CD4-positive, CD25-positive, alpha-beta regulatory T cell (primary cell): Measurements from ENCODE around the gene AKR1B1. TPM values are rescaled to one million over a fixed set of nuclear protein-coding genes. Genes with fewer than 3 reads are reported as not detected.
"Not testable (repeated sequence)": the region's sequence is repeated elsewhere in the genome, so short reads cannot be mapped to it uniquely, and the experiment has no call there.

Experiments used
- ATAC-seq, 2 donors: fragments of 150-1000 bp; cut with Tn5 transposase; one replicate each; pipeline ENCODE4 v1.10.0; 2021; ENCODE audit warnings: low read depth in 2 of 2, moderate number of reproducible peaks in 2 of 2, moderate library complexity in 1 of 2
- DNase-seq, 3 donors: peaks; one replicate each; pipeline versions ENCODE4 v3.0.0 to v3.0.0-alpha.2; 2012 to 2022; ENCODE audit warnings: mixed read lengths in 1 of 3
- H3K27ac ChIP-seq: one replicate; pipeline ENCODE4 v1.7.0; 2013; ENCODE audit warnings: mild to moderate bottlenecking, low read length; ENCODE audit not compliant: insufficient read depth, poor library complexity, severe bottlenecking
- H3K27me3 ChIP-seq: one replicate; pipeline ENCODE4 v1.7.0; 2013; ENCODE audit warnings: low read length; ENCODE audit not compliant: control insufficient read depth, insufficient read depth
- H3K36me3 ChIP-seq: one replicate; pipeline ENCODE4 v1.7.0; 2013; ENCODE audit warnings: mild to moderate bottlenecking, low read length, moderate library complexity; ENCODE audit not compliant: control insufficient read depth, insufficient read depth
- H3K4me1 ChIP-seq: 2 replicates; pipeline ENCODE4 v1.7.0; 2013; ENCODE audit warnings: mild to moderate bottlenecking, low read length; ENCODE audit not compliant: insufficient read depth, control insufficient read depth, poor library complexity, severe bottlenecking
- H3K4me3 ChIP-seq: one replicate; pipeline ENCODE4 v1.7.0; 2013; ENCODE audit warnings: low read depth, mild to moderate bottlenecking, low read length, moderate library complexity
- H3K9me3 ChIP-seq, 2 experiments: 1 replicate in 1 of 2; 2 replicates in 1 of 2; pipeline ENCODE4 v1.7.0; 2013; ENCODE audit warnings: low read length in 2 of 2, mild to moderate bottlenecking in 1 of 2, moderate library complexity in 1 of 2; ENCODE audit not compliant: control insufficient read depth in 2 of 2
- H3K27ac Mint-ChIP-seq, 3 donors: one replicate each; pipeline ENCODE4 v1.8.0; 2020 to 2022; ENCODE audit warnings: mild to moderate bottlenecking in 3 of 3, mixed read lengths in 3 of 3, moderate library complexity in 2 of 3
- H3K27me3 Mint-ChIP-seq: one replicate; pipeline ENCODE4 v1.8.0; 2022; ENCODE audit warnings: mild to moderate bottlenecking, mixed read lengths
- H3K36me3 Mint-ChIP-seq: one replicate; pipeline ENCODE4 v1.8.0; 2020; ENCODE audit warnings: mixed read lengths
- H3K4me1 Mint-ChIP-seq, 4 donors: one replicate each; pipeline ENCODE4 v1.8.0; 2020 to 2022; ENCODE audit warnings: mixed read lengths in 4 of 4, mild to moderate bottlenecking in 1 of 4
- H3K4me3 Mint-ChIP-seq, 4 donors: one replicate each; pipeline ENCODE4 v1.8.0; 2020 to 2022; ENCODE audit warnings: mild to moderate bottlenecking in 4 of 4, mixed read lengths in 4 of 4, moderate library complexity in 3 of 4
- H3K9me3 Mint-ChIP-seq, 7 donors: one replicate each; pipeline ENCODE4 v1.8.0; 2020 to 2022; ENCODE audit warnings: mixed read lengths in 7 of 7, mild to moderate bottlenecking in 3 of 7, moderate library complexity in 2 of 7
- polyA plus RNA-seq, 4 donors: library from polyadenylated mRNA; unstranded; fragments of 300-500 nt; fragmentation: Illumina TruSeq; gene quantifications; one replicate each; pipeline ENCODE4 v1.2.3, GENCODE V29; 2021
- total RNA-seq: library from RNA; stranded (reverse); gene quantifications from one replicate; pipeline ENCODE4 v1.2.3, GENCODE V29; 2022

The AKR1B1 gene
- total and polyA plus RNA-seq, 5 donors from 2014 or later: 44.6 to 137 (median 114) TPM

- no peaks in the 10 kb centered on the region for H3K9me3 ChIP-seq
- Mint-ChIP-seq H3K27ac (no peak overlapping the region), H3K27me3 (peaks cover 8% of the 10 kb centered on the region), H3K4me3 (no peak overlapping the region), H3K4me1 (no peaks in the 10 kb centered on the region), H3K36me3 (no peaks in the 10 kb centered on the region), H3K9me3 (no peaks in the 10 kb centered on the region)
- no peak overlapping the region for H3K4me3 ChIP-seq
- ATAC-seq (no peak), DNase-seq (no peak)
- no peaks in the 10 kb centered on the region for H3K36me3 ChIP-seq
- peaks cover 15% of the 10 kb centered on the region for H3K27me3 ChIP-seq
- no peaks in the 10 kb centered on the region for H3K4me1 ChIP-seq
- H3K27ac ChIP-seq: no peak overlapping the region
Observed at GRCh38 chr7:134493091-134493490, 34.2 kb upstream of the AKR1B1 start.

GRCh38 chr7:134487721-134488120, 28.8 kb upstream of the AKR1B1 start:
- not testable (repeated sequence) for H3K9me3 Mint-ChIP-seq, H3K36me3 Mint-ChIP-seq, DNase-seq, H3K4me3 ChIP-seq, H3K27me3 ChIP-seq, H3K9me3 ChIP-seq, H3K27ac Mint-ChIP-seq, ATAC-seq, H3K27ac ChIP-seq, H3K4me3 Mint-ChIP-seq, H3K4me1 Mint-ChIP-seq, H3K4me1 ChIP-seq, H3K36me3 ChIP-seq
- peaks cover 15% of the 10 kb centered on the region for H3K27me3 Mint-ChIP-seq

- Mint-ChIP-seq H3K27me3 (peaks cover 22% of the 10 kb centered on the region), H3K36me3 (no peaks in the 10 kb centered on the region), H3K4me1 (no peaks in the 10 kb centered on the region), H3K4me3 (no peak overlapping the region), H3K9me3 (peaks cover 0 to 4% (median 0%) of the 10 kb centered on the region in 7 donors), H3K27ac (no peak overlapping the region)
- Histone ChIP-seq H3K4me3 (no peak overlapping the region), H3K27me3 (peaks cover 4% of the 10 kb centered on the region), H3K27ac (no peak overlapping the region), H3K9me3 (no peaks in the 10 kb centered on the region), H3K36me3 (no peaks in the 10 kb centered on the region), H3K4me1 (no peaks in the 10 kb centered on the region)
- DNase-seq (no peak), ATAC-seq (no peak)
Observed at GRCh38 chr7:134485203-134485602, 26.3 kb upstream of the AKR1B1 start.

GRCh38 chr7:134483296-134483695, 24.4 kb upstream of the AKR1B1 start:
- Histone ChIP-seq H3K4me1 (no peaks in the 10 kb centered on the region), H3K4me3 (no peak overlapping the region), H3K36me3 (no peaks in the 10 kb centered on the region), H3K27me3 (peaks cover 2% of the 10 kb centered on the region), H3K9me3 (no peaks in the 10 kb centered on the region), H3K27ac (no peak overlapping the region)
- Mint-ChIP-seq H3K36me3 (no peaks in the 10 kb centered on the region), H3K9me3 (peaks cover 0 to 4% (median 0%) of the 10 kb centered on the region in 7 donors), H3K27ac (no peak overlapping the region), H3K27me3 (peaks cover 31% of the 10 kb centered on the region), H3K4me1 (no peaks in the 10 kb centered on the region), H3K4me3 (no peak overlapping the region)
- DNase-seq (no peak), ATAC-seq (no peak)

GRCh38 chr7:134482858-134483257, 24.0 kb upstream of the AKR1B1 start:
- Histone ChIP-seq H3K4me3 (no peak overlapping the region), H3K9me3 (no peaks in the 10 kb centered on the region), H3K27me3 (peaks cover 2% of the 10 kb centered on the region), H3K36me3 (no peaks in the 10 kb centered on the region), H3K4me1 (no peaks in the 10 kb centered on the region), H3K27ac (no peak overlapping the region)
- H3K36me3 Mint-ChIP-seq: no peaks in the 10 kb centered on the region
- no peak overlapping the region for H3K27ac Mint-ChIP-seq
- H3K27me3 Mint-ChIP-seq: peaks cover 31% of the 10 kb centered on the region
- peaks cover 0 to 4% (median 0%) of the 10 kb centered on the region in 7 donors for H3K9me3 Mint-ChIP-seq
- no peak overlapping the region for H3K4me3 Mint-ChIP-seq
- no peak for DNase-seq
- no peak for ATAC-seq
- no peaks in the 10 kb centered on the region for H3K4me1 Mint-ChIP-seq

GRCh38 chr7:134481167-134481566, 22.3 kb upstream of the AKR1B1 start:
- Histone ChIP-seq H3K4me1 (no peaks in the 10 kb centered on the region), H3K9me3 (no peaks in the 10 kb centered on the region), H3K36me3 (no peaks in the 10 kb centered on the region), H3K27ac (no peak overlapping the region), H3K27me3 (peaks cover 2% of the 10 kb centered on the region), H3K4me3 (no peak overlapping the region)
- Mint-ChIP-seq H3K4me1 (no peaks in the 10 kb centered on the region), H3K27me3 (peaks cover 29% of the 10 kb centered on the region), H3K27ac (no peak overlapping the region), H3K36me3 (no peaks in the 10 kb centered on the region), H3K9me3 (peaks cover 0 to 4% (median 0%) of the 10 kb centered on the region in 7 donors), H3K4me3 (no peak overlapping the region)
- no peak for DNase-seq
- no peak for ATAC-seq

- no peaks in the 10 kb centered on the region for H3K4me1 ChIP-seq
- peaks cover 29% of the 10 kb centered on the region for H3K27me3 Mint-ChIP-seq
- no peak overlapping the region for H3K4me3 ChIP-seq
- H3K27me3 ChIP-seq: peaks cover 2% of the 10 kb centered on the region
- H3K9me3 Mint-ChIP-seq: peaks cover 0 to 4% (median 0%) of the 10 kb centered on the region in 7 donors
- no peaks in the 10 kb centered on the region for H3K36me3 ChIP-seq
- H3K36me3 Mint-ChIP-seq: no peaks in the 10 kb centered on the region
- DNase-seq: no peak
- no peaks in the 10 kb centered on the region for H3K4me1 Mint-ChIP-seq
- no peak overlapping the region for H3K4me3 Mint-ChIP-seq
- H3K27ac ChIP-seq: no peak overlapping the region
- H3K27ac Mint-ChIP-seq: no peak overlapping the region
- H3K9me3 ChIP-seq: no peaks in the 10 kb centered on the region
- no peak for ATAC-seq
Observed at GRCh38 chr7:134480730-134481129, 21.8 kb upstream of the AKR1B1 start.

- DNase-seq: no peak
- Histone ChIP-seq H3K4me1 (no peaks in the 10 kb centered on the region), H3K27me3 (peaks cover 2% of the 10 kb centered on the region), H3K36me3 (no peaks in the 10 kb centered on the region), H3K27ac (no peak overlapping the region), H3K4me3 (no peak overlapping the region), H3K9me3 (no peaks in the 10 kb centered on the region)
- Mint-ChIP-seq H3K4me1 (no peaks in the 10 kb centered on the region), H3K27ac (no peak overlapping the region), H3K4me3 (no peak overlapping the region), H3K36me3 (no peaks in the 10 kb centered on the region), H3K27me3 (peaks cover 29% of the 10 kb centered on the region), H3K9me3 (peaks cover 0 to 2% (median 0%) of the 10 kb centered on the region in 7 donors)
- no peak for ATAC-seq
Observed at GRCh38 chr7:134480202-134480601, 21.3 kb upstream of the AKR1B1 start.
